Stomach (tissue), 4 donors: ENCODE measurements around the gene DOCK3.

ENCODE experiments used
- EP300 ChIP-seq: sonication (generic); formaldehyde crosslinking; IDR thresholded peaks from one replicate; pipeline ENCODE4 v1.6.1; 2017; ENCODE audit warnings: antibody characterized with exemption
- POLR2AphosphoS5 ChIP-seq, 3 donors: sonication (generic); formaldehyde crosslinking; IDR thresholded peaks; one replicate each; pipeline ENCODE4 v1.6.1; 2016; ENCODE audit warnings: antibody characterized with exemption in 3 of 3
- TF ChIP-seq, protein P1 (sequence below), 7 experiments: fragments of 450-650 bp in 4 of 7; fragments of 200-600 bp in 3 of 7; sonication (generic) in 3 of 7; IDR thresholded peaks; one replicate each; pipeline ENCODE4 v1.5.1; 2016 to 2019; ENCODE audit warnings: antibody characterized with exemption in 7 of 7, control low read depth in 2 of 7, mild to moderate bottlenecking in 1 of 7

- TF ChIP-seq, protein P1, sequence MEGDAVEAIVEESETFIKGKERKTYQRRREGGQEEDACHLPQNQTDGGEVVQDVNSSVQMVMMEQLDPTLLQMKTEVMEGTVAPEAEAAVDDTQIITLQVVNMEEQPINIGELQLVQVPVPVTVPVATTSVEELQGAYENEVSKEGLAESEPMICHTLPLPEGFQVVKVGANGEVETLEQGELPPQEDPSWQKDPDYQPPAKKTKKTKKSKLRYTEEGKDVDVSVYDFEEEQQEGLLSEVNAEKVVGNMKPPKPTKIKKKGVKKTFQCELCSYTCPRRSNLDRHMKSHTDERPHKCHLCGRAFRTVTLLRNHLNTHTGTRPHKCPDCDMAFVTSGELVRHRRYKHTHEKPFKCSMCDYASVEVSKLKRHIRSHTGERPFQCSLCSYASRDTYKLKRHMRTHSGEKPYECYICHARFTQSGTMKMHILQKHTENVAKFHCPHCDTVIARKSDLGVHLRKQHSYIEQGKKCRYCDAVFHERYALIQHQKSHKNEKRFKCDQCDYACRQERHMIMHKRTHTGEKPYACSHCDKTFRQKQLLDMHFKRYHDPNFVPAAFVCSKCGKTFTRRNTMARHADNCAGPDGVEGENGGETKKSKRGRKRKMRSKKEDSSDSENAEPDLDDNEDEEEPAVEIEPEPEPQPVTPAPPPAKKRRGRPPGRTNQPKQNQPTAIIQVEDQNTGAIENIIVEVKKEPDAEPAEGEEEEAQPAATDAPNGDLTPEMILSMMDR (IDR thresholded peaks at IDR 0.05) = no peak
- TF ChIP-seq EP300 (no peak), POLR2AphosphoS5 (IDR thresholded peaks at IDR 0.05) (no peak)
Observed at GRCh38 chr3:51141573-51141972, 466.8 kb downstream of the DOCK3 start.
